Stimulated activated CD4-positive, alpha-beta T cell treated with anti-CD3 and anti-CD28 coated beads, Interleukin-1b, Interleukin-23, amount 100 ng/mL, for 1 hour (primary cell): ENCODE measurements around the gene SETD9.

ENCODE experiments used
- DNase-seq, 2 donors: peaks; one replicate each; pipeline ENCODE4 v3.0.0-alpha.2; 2020; ENCODE audit warnings: low read depth in 2 of 2

SETD9 gene

GRCh38 chr5:56938858-56939257 lies 29.5 kb downstream of the SETD9 start:
- no peak for DNase-seq

GRCh38 chr5:56941981-56942380 lies 32.6 kb downstream of the SETD9 start:
- no peak for DNase-seq

- no peak for DNase-seq
Measured at GRCh38 chr5:56947052-56947451, 37.7 kb downstream of the SETD9 start.

- DNase-seq: peak in 1 of 2 donors; percentile 17
Measured at GRCh38 chr5:56950626-56951125, 41.3 kb downstream of the SETD9 start.

GRCh38 chr5:56951126-56951945 lies 41.9 kb downstream of the SETD9 start:
- DNase-seq: peak in 1 of 2 donors; percentile 6

- peak; percentile 48 to 53 for DNase-seq
Measured at GRCh38 chr5:56951946-56952691, 42.7 kb downstream of the SETD9 start, which contains the start of gene MIER3. TSS of gene MIER3 (minus strand) at chr5:56952123. CDS start at chr5:56952102, 21 bp downstream.

- DNase-seq: no peak
Measured at GRCh38 chr5:56954262-56954661, 44.9 kb downstream of the SETD9 start.

- no peak for DNase-seq
Measured at GRCh38 chr5:56958595-56958994, 49.2 kb downstream of the SETD9 start.

GRCh38 chr5:56959326-56959725 lies 49.9 kb downstream of the SETD9 start:
- no peak for DNase-seq

- DNase-seq: no peak
Measured at GRCh38 chr5:56961746-56962145, 52.4 kb downstream of the SETD9 start.

GRCh38 chr5:56962286-56962685 lies 52.9 kb downstream of the SETD9 start:
- no peak for DNase-seq

GRCh38 chr5:56963246-56963645 lies 53.9 kb downstream of the SETD9 start:
- no peak for DNase-seq

- no peak for DNase-seq
Measured at GRCh38 chr5:56964173-56964572, 54.8 kb downstream of the SETD9 start.
